ENCODE data around the gene RASD2. TPM values are rescaled to one million over a fixed set of nuclear protein-coding genes. Genes with fewer than 3 reads are reported as not detected.

Gene RASD2
- total RNA-seq, 1 donor from 2014 or later, result 3.6 TPM

GRCh38 chr22:35558719-35559118, 18.1 kb downstream of the RASD2 start:
- Histone ChIP-seq H3K4me3 (no peak overlapping the region), H3K4me1 (no peaks in the 10 kb centered on the region), H3K27ac (no peak overlapping the region), H3K9me3 (no peaks in the 10 kb centered on the region), H3K27me3 (ENCODE audit: low read depth) (peaks cover 2% of the 10 kb centered on the region), H3K36me3 (no peaks in the 10 kb centered on the region)
- intact Hi-C loops (cut with DNase I), result no loop called here
- TF ChIP-seq CTCF (IDR thresholded peaks at IDR 0.05), result no peak
- ATAC-seq, result no peak
- DNase-seq, result no peak

- no peak overlapping the region for H3K4me3 ChIP-seq
- intact Hi-C loops (cut with DNase I), result no loop called here
- H3K36me3 ChIP-seq, result no peaks in the 10 kb centered on the region
- TF ChIP-seq CTCF (IDR thresholded peaks at IDR 0.05), result no peak
- ATAC-seq, result no peak
- DNase-seq, result no peak
- no peaks in the 10 kb centered on the region for H3K27me3 ChIP-seq (ENCODE audit: low read depth)
- H3K9me3 ChIP-seq, result no peaks in the 10 kb centered on the region
- no peak overlapping the region for H3K27ac ChIP-seq
- H3K4me1 ChIP-seq, result peaks cover 2% of the 10 kb centered on the region
Observed at GRCh38 chr22:35559354-35560005, 18.8 kb downstream of the RASD2 start.

GRCh38 chr22:35560366-35560765, 19.7 kb downstream of the RASD2 start:
- Histone ChIP-seq H3K4me1 (peaks cover 3% of the 10 kb centered on the region), H3K4me3 (no peak overlapping the region), H3K9me3 (no peaks in the 10 kb centered on the region), H3K27ac (no peak overlapping the region), H3K36me3 (no peaks in the 10 kb centered on the region), H3K27me3 (ENCODE audit: low read depth) (no peaks in the 10 kb centered on the region)
- no peak for DNase-seq
- no peak for TF ChIP-seq CTCF (IDR thresholded peaks at IDR 0.05)
- intact Hi-C loops (cut with DNase I), result no loop called here
- no peak for ATAC-seq

- DNase-seq (no peak), ATAC-seq (no peak)
- Histone ChIP-seq H3K36me3 (no peaks in the 10 kb centered on the region), H3K27me3 (ENCODE audit: low read depth) (no peaks in the 10 kb centered on the region), H3K4me3 (no peak overlapping the region), H3K9me3 (no peaks in the 10 kb centered on the region), H3K4me1 (peaks cover 3% of the 10 kb centered on the region), H3K27ac (no peak overlapping the region)
- intact Hi-C loops (cut with DNase I), result no loop called here
- TF ChIP-seq CTCF (IDR thresholded peaks at IDR 0.05), result no peak
Observed at GRCh38 chr22:35560824-35561223, 20.2 kb downstream of the RASD2 start.

GRCh38 chr22:35561796-35562526, 21.3 kb downstream of the RASD2 start:
- Histone ChIP-seq H3K27me3 (ENCODE audit: low read depth) (no peaks in the 10 kb centered on the region), H3K9me3 (no peaks in the 10 kb centered on the region), H3K4me3 (no peak overlapping the region), H3K36me3 (no peaks in the 10 kb centered on the region), H3K4me1 (peaks cover 3% of the 10 kb centered on the region), H3K27ac (no peak overlapping the region)
- intact Hi-C loops (cut with DNase I), result no loop called here
- TF ChIP-seq CTCF (IDR thresholded peaks at IDR 0.05), result no peak
- ATAC-seq, result no peak
- no peak for DNase-seq
